Astrocyte of the spinal cord (primary cell): Measurements from ENCODE around the gene NMD3.
"Not testable (repeated sequence)": the region's sequence is repeated elsewhere in the genome, so short reads cannot be mapped to it uniquely, and the experiment has no call there.

Experiments used
- DNase-seq: peaks from one replicate; pipeline ENCODE4 v3.0.0; 2011; ENCODE audit warnings: low read depth, low spot score
- H3K4me3 ChIP-seq: 2 replicates; pipeline ENCODE4 v1.5.1; 2011; ENCODE audit warnings: low read depth, mild to moderate bottlenecking, low read length, moderate library complexity
- in situ Hi-C: cut with HindIII; loops from 2 replicates; pipeline ENCODE4 v1.10.0; 2017; ENCODE audit warnings: low sequenced_read_pairs
- TF ChIP-seq, protein P1 (sequence below): IDR thresholded peaks from 2 replicates; pipeline ENCODE4 v1.5.1; 2012; ENCODE audit warnings: low read depth, mild to moderate bottlenecking, low read length, inconsistent platforms

Gene NMD3

DNA sequence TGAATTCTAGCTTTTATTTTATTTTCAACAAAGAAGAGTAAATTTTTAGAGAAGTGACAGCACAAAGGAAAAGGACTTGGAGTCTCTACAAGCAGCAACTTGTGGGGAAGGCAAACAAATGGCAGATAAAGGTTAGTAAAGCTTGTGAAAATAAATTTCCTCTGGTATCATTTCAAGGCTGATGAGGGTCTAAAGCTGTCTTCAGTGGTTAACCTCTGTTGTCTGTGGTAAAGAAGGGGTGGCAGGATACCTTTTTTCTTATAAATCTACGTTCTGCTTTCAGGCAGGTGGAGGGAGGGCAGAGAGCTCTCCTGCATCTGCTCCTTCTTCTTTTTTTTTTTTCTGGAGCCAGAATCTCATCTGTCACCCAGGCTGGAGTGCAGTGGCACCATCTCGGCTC lies 50.5 kb downstream of the NMD3 start:
- H3K4me3 ChIP-seq, result no peak overlapping the region
- TF ChIP-seq, protein P1, sequence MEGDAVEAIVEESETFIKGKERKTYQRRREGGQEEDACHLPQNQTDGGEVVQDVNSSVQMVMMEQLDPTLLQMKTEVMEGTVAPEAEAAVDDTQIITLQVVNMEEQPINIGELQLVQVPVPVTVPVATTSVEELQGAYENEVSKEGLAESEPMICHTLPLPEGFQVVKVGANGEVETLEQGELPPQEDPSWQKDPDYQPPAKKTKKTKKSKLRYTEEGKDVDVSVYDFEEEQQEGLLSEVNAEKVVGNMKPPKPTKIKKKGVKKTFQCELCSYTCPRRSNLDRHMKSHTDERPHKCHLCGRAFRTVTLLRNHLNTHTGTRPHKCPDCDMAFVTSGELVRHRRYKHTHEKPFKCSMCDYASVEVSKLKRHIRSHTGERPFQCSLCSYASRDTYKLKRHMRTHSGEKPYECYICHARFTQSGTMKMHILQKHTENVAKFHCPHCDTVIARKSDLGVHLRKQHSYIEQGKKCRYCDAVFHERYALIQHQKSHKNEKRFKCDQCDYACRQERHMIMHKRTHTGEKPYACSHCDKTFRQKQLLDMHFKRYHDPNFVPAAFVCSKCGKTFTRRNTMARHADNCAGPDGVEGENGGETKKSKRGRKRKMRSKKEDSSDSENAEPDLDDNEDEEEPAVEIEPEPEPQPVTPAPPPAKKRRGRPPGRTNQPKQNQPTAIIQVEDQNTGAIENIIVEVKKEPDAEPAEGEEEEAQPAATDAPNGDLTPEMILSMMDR, result no peak
- in situ Hi-C loops, result no loop called here
- no peak for DNase-seq

- in situ Hi-C loops, result no loop called here
- TF ChIP-seq, protein P1, result no peak
- no peak for DNase-seq
- no peak overlapping the region for H3K4me3 ChIP-seq
Observed at GRCh38 chr3:161272524-161272923, 51.4 kb downstream of the NMD3 start.

DNA sequence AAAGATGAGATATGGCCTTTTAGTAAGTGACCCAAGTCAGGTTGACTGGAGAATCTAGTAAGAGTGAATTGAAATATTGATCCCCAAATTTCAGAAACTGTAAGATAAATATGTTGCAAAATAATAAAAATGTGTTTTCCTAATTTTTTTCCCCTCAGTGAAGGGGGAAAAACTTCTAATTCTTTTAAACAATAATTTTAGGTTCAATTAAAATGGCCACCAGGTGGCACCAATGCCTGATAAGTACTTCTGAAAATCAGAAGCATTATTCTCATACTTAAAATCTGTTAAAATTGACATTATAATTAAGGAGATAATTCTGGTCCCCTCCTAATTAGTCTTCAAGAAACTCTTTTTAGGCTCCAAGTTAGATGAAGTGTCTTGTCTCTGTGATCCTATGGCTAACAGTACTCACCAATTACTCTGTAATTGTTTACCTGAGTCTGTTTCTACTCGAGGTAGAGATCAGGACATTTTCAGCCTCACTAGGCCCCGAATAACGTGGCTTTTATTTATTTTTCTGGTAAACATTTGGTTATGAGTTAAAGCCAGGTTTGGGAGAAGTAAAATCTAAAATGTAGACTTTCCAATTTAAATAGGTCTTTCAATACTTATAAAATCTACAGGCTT lies 52.6 kb downstream of the NMD3 start:
- TF ChIP-seq, protein P1, result peak; percentile 41
- in situ Hi-C loops, result no loop called here
- DNase-seq, result peak; percentile 65
- no peak overlapping the region for H3K4me3 ChIP-seq

GRCh38 chr3:161274691-161275298 lies 53.7 kb downstream of the NMD3 start:
- DNase-seq, result peak; percentile 60
- TF ChIP-seq, protein P1, result peak; percentile 67
- H3K4me3 ChIP-seq, result no peak overlapping the region
- in situ Hi-C loops, result no loop called here

GRCh38 chr3:161275919-161276318 lies 54.8 kb downstream of the NMD3 start:
- no peak for DNase-seq
- H3K4me3 ChIP-seq, result no peak overlapping the region
- in situ Hi-C loops, result no loop called here
- TF ChIP-seq, protein P1, result no peak

DNA sequence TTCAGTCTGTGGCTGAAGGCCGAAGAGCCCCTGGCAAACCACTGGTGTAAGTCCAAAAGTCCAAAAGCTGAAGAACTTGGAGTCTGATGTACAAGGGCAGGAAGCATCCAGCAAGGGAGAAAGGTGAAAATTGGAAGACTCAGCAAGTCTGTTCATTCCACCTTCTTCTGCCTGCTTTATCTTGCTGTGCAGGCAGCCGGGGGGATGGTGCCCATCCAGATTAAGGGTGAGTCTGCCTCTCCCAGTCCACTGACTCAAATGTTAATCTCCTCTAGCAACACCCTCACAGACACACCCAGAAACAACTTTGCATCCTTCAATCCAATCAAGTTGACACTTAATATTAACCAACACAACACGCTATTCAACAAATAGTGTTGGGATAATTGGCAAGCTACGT lies 61.3 kb downstream of the NMD3 start:
- in situ Hi-C loops, DNase-seq, H3K4me3 ChIP-seq: not testable (repeated sequence)

DNA sequence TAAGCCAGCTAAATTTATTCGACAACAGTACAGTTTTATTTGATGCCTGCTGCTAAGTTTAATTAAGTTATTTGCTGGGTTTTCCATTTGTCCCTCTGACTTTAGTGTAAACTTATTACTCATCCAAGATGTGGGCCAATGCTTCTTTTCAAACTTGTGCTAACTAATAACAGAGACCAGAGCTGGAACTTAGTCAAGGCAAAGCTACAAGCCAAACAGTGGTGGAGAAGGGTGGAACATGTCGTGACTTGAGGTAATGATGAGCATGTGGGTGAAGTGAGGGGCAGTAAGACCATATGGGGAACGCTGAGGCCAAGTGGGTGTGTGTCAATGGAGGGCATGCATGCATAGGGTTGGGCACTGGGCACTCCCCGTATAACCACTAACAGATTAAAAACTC lies 63.9 kb downstream of the NMD3 start:
- TF ChIP-seq, protein P1, result no peak
- no peak for DNase-seq
- in situ Hi-C loops, result no loop called here
- no peak overlapping the region for H3K4me3 ChIP-seq
